Cortex of kidney (tissue), 1 donor: ENCODE measurements around the gene CCNB2.
"Not testable (repeated sequence)": the region's sequence is repeated elsewhere in the genome, so short reads cannot be mapped to it uniquely, and the experiment has no call there.

Source experiments
- DNase-seq: peaks from one replicate; lab custom pipeline; 2025; lab: John Stamatoyannopoulos, UW

Gene CCNB2

GRCh38 chr15:59104912-59105732 is at the start of gene CCNB2:
Gene CCNB2 (plus strand): TSS chr15:59105146. CDS start chr15:59105269, 123 bp downstream.
- DNase-seq = no peak

GRCh38 chr15:59059076-59059597 is 45.8 kb upstream of the CCNB2 start:
- no peak for DNase-seq

GRCh38 chr15:59060348-59060747 is 44.6 kb upstream of the CCNB2 start:
- DNase-seq = no peak

- DNase-seq = no peak
These were observed 41.9 kb upstream of the CCNB2 start for GRCh38 chr15:59063042-59063441.

- DNase-seq = no peak
These were observed 35.5 kb upstream of the CCNB2 start for GRCh38 chr15:59069430-59069829.

- no peak for DNase-seq
These were observed 30.3 kb upstream of the CCNB2 start for GRCh38 chr15:59074607-59075006.

GRCh38 chr15:59087731-59088130 is 17.2 kb upstream of the CCNB2 start:
- DNase-seq = no peak

- no peak for DNase-seq
These were observed 10.9 kb upstream of the CCNB2 start for GRCh38 chr15:59094077-59094476.

GRCh38 chr15:59096429-59096828 is 8.5 kb upstream of the CCNB2 start:
- DNase-seq = no peak

- no peak for DNase-seq
These were observed 5.7 kb upstream of the CCNB2 start for GRCh38 chr15:59099162-59099685.

GRCh38 chr15:59104602-59104911 is 389 bp upstream of the CCNB2 start:
- no peak for DNase-seq

GRCh38 chr15:59105854-59106253 is 908 bp downstream of the CCNB2 start:
- DNase-seq = no peak

GRCh38 chr15:59111251-59111650 is 6.3 kb downstream of the CCNB2 start:
- DNase-seq = no peak

- DNase-seq = no peak
These were observed 10.1 kb downstream of the CCNB2 start for GRCh38 chr15:59115047-59115446.

GRCh38 chr15:59116141-59116540 is 11.2 kb downstream of the CCNB2 start:
- DNase-seq = no peak

GRCh38 chr15:59116771-59117170 is 11.8 kb downstream of the CCNB2 start:
- no peak for DNase-seq

GRCh38 chr15:59119625-59120024 is 14.7 kb downstream of the CCNB2 start:
- DNase-seq = no peak

- DNase-seq = no peak
These were observed 16.0 kb downstream of the CCNB2 start for GRCh38 chr15:59120937-59121336.

- DNase-seq = no peak
These were observed 19.3 kb downstream of the CCNB2 start for GRCh38 chr15:59124261-59124660.

GRCh38 chr15:59125683-59126082 is 20.7 kb downstream of the CCNB2 start:
- DNase-seq = not testable (repeated sequence)

GRCh38 chr15:59127255-59127654 is 22.3 kb downstream of the CCNB2 start:
- not testable (repeated sequence) for DNase-seq

GRCh38 chr15:59131456-59131855 is 26.5 kb downstream of the CCNB2 start:
- DNase-seq = no peak

GRCh38 chr15:59131969-59132562 is 27.1 kb downstream of the CCNB2 start:
- DNase-seq = no peak
